Mesenchymal stem cell (in vitro differentiated cells and primary cell): ENCODE data around the gene MIS18A.

Experiments
- DNase-seq: peaks from one replicate; pipeline ENCODE4 v3.0.0-alpha.2; 2013
- H2AFZ ChIP-seq: one replicate; pipeline ENCODE4 v1.6.1; 2013; ENCODE audit warnings: low read depth, mild to moderate bottlenecking, control low read depth, inconsistent platforms, low read length, moderate library complexity
- H2AK5ac ChIP-seq: 2 replicates; pipeline ENCODE4 v1.6.1; 2013; ENCODE audit warnings: low read length, moderate library complexity, mild to moderate bottlenecking, inconsistent platforms; ENCODE audit not compliant: severe bottlenecking
- H2BK120ac ChIP-seq: one replicate; pipeline ENCODE4 v1.6.1; 2013; ENCODE audit warnings: low read depth, mild to moderate bottlenecking, inconsistent platforms, low read length, moderate library complexity
- H2BK12ac ChIP-seq, 2 experiments: one replicate each; pipeline ENCODE4 v1.6.1; 2013; ENCODE audit warnings: inconsistent platforms in 2 of 2, low read length in 2 of 2, mild to moderate bottlenecking in 2 of 2, moderate library complexity in 2 of 2, control low read depth in 1 of 2
- H2BK15ac ChIP-seq: one replicate; pipeline ENCODE4 v1.6.1; 2013; ENCODE audit warnings: mild to moderate bottlenecking, low read depth, inconsistent platforms; ENCODE audit not compliant: poor library complexity, severe bottlenecking
- H2BK5ac ChIP-seq: 2 replicates; pipeline ENCODE4 v1.6.1; 2013; ENCODE audit warnings: low read depth, mild to moderate bottlenecking, low read length, control low read depth, inconsistent platforms; ENCODE audit not compliant: poor library complexity, severe bottlenecking
- H3K14ac ChIP-seq, 2 experiments: one replicate each; pipeline ENCODE4 v1.6.1; 2013; ENCODE audit warnings: inconsistent platforms in 2 of 2, low read length in 2 of 2, control low read depth in 1 of 2, mild to moderate bottlenecking in 1 of 2, moderate library complexity in 1 of 2
- H3K18ac ChIP-seq, 2 experiments: one replicate each; pipeline ENCODE4 v1.6.1; 2013; ENCODE audit warnings: inconsistent platforms in 2 of 2, low read length in 2 of 2, control low read depth in 1 of 2, low read depth in 1 of 2, mild to moderate bottlenecking in 1 of 2
- H3K23ac ChIP-seq, 2 experiments: one replicate each; pipeline ENCODE4 v1.6.1; 2013; ENCODE audit warnings: inconsistent platforms in 2 of 2, low read length in 2 of 2, mild to moderate bottlenecking in 2 of 2, moderate library complexity in 2 of 2, control low read depth in 1 of 2
- H3K27ac ChIP-seq: 2 replicates; pipeline ENCODE4 v1.5.1; 2013; ENCODE audit warnings: mild to moderate bottlenecking, moderate library complexity, low read length, control low read depth, inconsistent platforms; ENCODE audit not compliant: poor library complexity, severe bottlenecking
- H3K27me3 ChIP-seq, 2 experiments: 2 replicates each; pipeline versions ENCODE4 v1.6.1 to v1.7.0; 2013; ENCODE audit warnings: low read length in 2 of 2, mild to moderate bottlenecking in 2 of 2, moderate library complexity in 2 of 2, control low read depth in 1 of 2, inconsistent platforms in 1 of 2; ENCODE audit not compliant: control insufficient read depth in 1 of 2, insufficient read depth in 1 of 2
- H3K36me3 ChIP-seq, 2 experiments: 2 replicates each; pipeline versions ENCODE4 v1.6.1 to v1.7.0; 2013; ENCODE audit warnings: low read length in 2 of 2, control low read depth in 1 of 2, inconsistent platforms in 1 of 2, low read depth in 1 of 2, mild to moderate bottlenecking in 1 of 2; ENCODE audit not compliant: insufficient read depth in 2 of 2, control insufficient read depth in 1 of 2
- H3K4ac ChIP-seq, 2 experiments: one replicate each; pipeline ENCODE4 v1.6.1; 2013; ENCODE audit warnings: inconsistent platforms in 2 of 2, low read length in 2 of 2, mild to moderate bottlenecking in 2 of 2, moderate library complexity in 2 of 2, control low read depth in 1 of 2, low read depth in 1 of 2
- H3K4me1 ChIP-seq: 2 replicates; pipeline ENCODE4 v1.6.1; 2013; ENCODE audit warnings: low read depth, low read length, control low read depth; ENCODE audit not compliant: control insufficient read depth, insufficient read depth
- H3K4me2 ChIP-seq: 2 replicates; pipeline ENCODE4 v1.6.1; 2013; ENCODE audit warnings: low read length, mild to moderate bottlenecking, inconsistent platforms; ENCODE audit not compliant: poor library complexity, severe bottlenecking
- H3K4me3 ChIP-seq, 2 experiments: 2 replicates each; pipeline versions ENCODE4 v1.5.1 to v1.7.0; 2013; ENCODE audit warnings: low read length in 2 of 2, mild to moderate bottlenecking in 2 of 2, control low read depth in 1 of 2, low read depth in 1 of 2; ENCODE audit not compliant: insufficient read depth in 1 of 2
- H3K79me1 ChIP-seq: replicated peaks from 2 replicates; pipeline ENCODE4 v1.6.1; 2013; ENCODE audit warnings: mild to moderate bottlenecking, control low read depth, low read length, inconsistent platforms; ENCODE audit not compliant: poor library complexity, severe bottlenecking
- H3K9ac ChIP-seq: 2 replicates; pipeline ENCODE4 v1.7.0; 2013; ENCODE audit warnings: mild to moderate bottlenecking, low read length, moderate library complexity
- H3K9me3 ChIP-seq: 2 replicates; pipeline ENCODE4 v1.7.0; 2013; ENCODE audit warnings: mild to moderate bottlenecking, low read length; ENCODE audit not compliant: control insufficient read depth
- H4K8ac ChIP-seq: one replicate; pipeline ENCODE4 v1.6.1; 2013; ENCODE audit warnings: inconsistent platforms, mild to moderate bottlenecking, low read length, moderate library complexity
- H4K91ac ChIP-seq: one replicate; pipeline ENCODE4 v1.6.1; 2013; ENCODE audit warnings: mild to moderate bottlenecking, low read length, inconsistent platforms
- WGBS: methylation state at CpG from one replicate; pipeline ENCODE4 v1.1.7; 2013; ENCODE audit warnings: mixed read lengths; 5-methylcytosine and 5-hydroxymethylcytosine counted together

Gene MIS18A

DNA sequence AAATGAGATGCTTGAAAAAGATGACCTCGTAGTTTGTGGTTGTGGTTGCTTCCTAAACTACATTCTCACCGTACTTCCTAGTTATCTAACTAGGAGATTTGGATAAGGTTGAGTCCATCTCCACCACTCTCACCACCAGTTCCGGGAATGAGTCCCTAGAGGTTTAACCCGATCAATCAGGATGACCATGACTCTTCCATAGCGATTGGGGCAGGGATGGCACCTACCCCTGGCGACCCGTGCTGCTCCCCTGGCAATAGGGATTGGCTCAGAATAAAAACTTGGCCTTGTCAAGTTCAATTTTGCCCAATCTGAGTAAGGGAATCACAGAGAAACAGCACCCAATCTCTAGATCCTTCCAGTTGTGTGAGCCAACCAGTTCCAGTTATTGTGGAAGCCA is 2.7 kb upstream of the MIS18A start:
- Histone ChIP-seq H2BK12ac (no peak overlapping the region), H3K18ac (no peak overlapping the region), H3K4ac (no peak overlapping the region), H2AFZ (no peak overlapping the region), H2AK5ac (no peak overlapping the region), H3K23ac (no peak overlapping the region), H2BK5ac (no peak overlapping the region), H3K27ac (no peak overlapping the region), H3K9ac (no peak overlapping the region), H3K14ac (no peak overlapping the region), H3K27me3 (no peaks in the 10 kb centered on the region), H2BK120ac (no peak overlapping the region), H2BK15ac (no peak overlapping the region), H4K91ac (no peak overlapping the region), H4K8ac (peak overlapping the region; percentile 37), H3K36me3 (peaks cover 13 to 26% of the 10 kb centered on the region in 2 experiments), H3K4me3 (no peak overlapping the region), H3K79me1 (peaks cover 25% of the 10 kb centered on the region), H3K4me1 (peaks cover 9% of the 10 kb centered on the region), H3K9me3 (peaks cover 5% of the 10 kb centered on the region), H3K4me2 (no peak overlapping the region)
- WGBS = 95% methylated on average over 7 of the region's 7 CpGs
- DNase-seq = no peak

DNA sequence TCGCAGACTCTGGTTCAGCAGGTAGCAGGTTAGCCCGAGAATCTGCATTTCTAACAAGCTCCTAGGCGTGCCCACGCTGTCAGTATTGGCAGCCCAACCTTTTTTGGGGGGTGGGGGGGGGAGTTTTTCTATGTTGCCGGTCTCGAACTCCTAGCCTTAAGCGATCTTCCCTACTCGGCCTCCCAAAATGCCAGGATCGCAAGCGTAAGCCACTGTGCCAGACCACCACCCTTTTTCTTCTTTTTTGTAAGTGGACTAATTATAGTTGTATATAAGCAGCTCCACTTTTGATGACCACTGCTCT is 480 bp upstream of the MIS18A start:
- Histone ChIP-seq H3K9ac (peak overlapping the region; percentile 98), H3K4ac (peak overlapping the region; percentile 80 to 90), H3K27ac (peak overlapping the region; percentile 26), H3K36me3 (peaks cover 13 to 31% of the 10 kb centered on the region in 2 experiments), H3K27me3 (no peaks in the 10 kb centered on the region), H2BK120ac (no peak overlapping the region), H3K23ac (no peak overlapping the region), H3K79me1 (peaks cover 28% of the 10 kb centered on the region), H2BK15ac (no peak overlapping the region), H2AFZ (peak overlapping the region; percentile 95), H3K4me2 (peak overlapping the region; percentile 93), H3K4me3 (peak overlapping the region; percentile 64 to 99), H2BK5ac (no peak overlapping the region), H3K9me3 (no peaks in the 10 kb centered on the region), H3K4me1 (peaks cover 9% of the 10 kb centered on the region), H2AK5ac (peak overlapping the region; percentile 26), H4K8ac (peak overlapping the region; percentile 70), H3K18ac (peak overlapping the region; percentile 81 to 88), H3K14ac (peak overlapping the region in 1 of 2 experiments; percentile 86), H4K91ac (no peak overlapping the region), H2BK12ac (no peak overlapping the region)
- WGBS = 0% methylated on average over 4 of the region's 10 CpGs
- DNase-seq = no peak

DNA sequence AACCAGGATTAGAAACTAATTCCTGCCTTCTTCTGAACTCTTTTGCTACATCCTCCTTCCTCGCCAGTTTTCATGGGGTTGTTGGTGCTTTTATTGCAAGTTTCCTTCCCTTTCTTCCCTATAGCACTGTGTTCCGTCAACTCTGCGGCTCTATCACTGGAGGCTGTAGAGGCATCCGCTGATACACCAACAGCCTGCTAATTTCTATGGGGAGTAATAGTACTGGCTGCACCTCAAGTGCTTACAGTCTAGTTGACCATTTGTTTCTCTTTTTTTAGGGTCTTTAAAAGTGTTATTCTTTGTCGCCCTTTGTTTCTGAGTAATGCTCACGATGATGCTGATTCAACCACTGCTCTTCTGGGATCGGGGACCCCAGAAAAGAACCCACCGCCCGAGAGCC is 746 bp downstream of the MIS18A start:
- Histone ChIP-seq H3K9ac (peak overlapping the region; percentile 98), H2BK120ac (no peak overlapping the region), H2AK5ac (no peak overlapping the region), H2BK12ac (no peak overlapping the region), H3K14ac (no peak overlapping the region), H3K79me1 (peaks cover 30% of the 10 kb centered on the region), H3K4me1 (peaks cover 9% of the 10 kb centered on the region), H3K27me3 (no peaks in the 10 kb centered on the region), H4K8ac (no peak overlapping the region), H3K9me3 (no peaks in the 10 kb centered on the region), H2BK5ac (no peak overlapping the region), H3K4ac (no peak overlapping the region), H3K36me3 (peaks cover 6 to 29% of the 10 kb centered on the region in 2 experiments), H3K18ac (no peak overlapping the region), H3K27ac (no peak overlapping the region), H4K91ac (no peak overlapping the region), H3K23ac (no peak overlapping the region), H2AFZ (no peak overlapping the region), H3K4me2 (peak overlapping the region; percentile 98), H3K4me3 (peak overlapping the region; percentile 84 to 99), H2BK15ac (no peak overlapping the region)
- DNase-seq = peak; percentile 30
- 5% methylated on average over 7 of the region's 9 CpGs for WGBS

DNA sequence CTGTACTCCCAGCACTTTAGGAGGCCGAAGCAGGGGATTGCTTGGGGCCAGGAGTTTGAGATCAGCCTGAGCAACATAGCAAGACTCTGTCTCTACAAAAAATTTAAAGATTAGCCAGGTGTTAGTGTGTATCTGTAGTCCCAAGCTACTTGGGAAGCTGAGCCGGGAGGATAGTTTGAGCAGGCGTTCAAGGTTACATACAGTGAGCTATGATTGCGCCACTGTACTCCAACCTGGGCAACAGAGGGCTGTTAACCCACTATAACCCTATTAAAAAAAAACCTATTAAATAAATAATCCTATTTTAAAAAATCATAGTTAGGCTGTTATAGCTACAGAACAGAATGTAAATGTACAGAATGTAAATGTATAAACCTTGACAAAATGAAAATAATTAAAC is 2.2 kb downstream of the MIS18A start:
- no peak overlapping the region for H2BK12ac ChIP-seq
- H2BK15ac ChIP-seq = no peak overlapping the region
- H3K36me3 ChIP-seq = peaks cover 0 to 29% of the 10 kb centered on the region in 2 experiments
- no peak overlapping the region for H2BK120ac ChIP-seq
- no peak overlapping the region for H2BK5ac ChIP-seq
- 80% methylated on average over 1 of the region's 4 CpGs for WGBS
- H3K79me1 ChIP-seq = peaks cover 33% of the 10 kb centered on the region
- peaks cover 9% of the 10 kb centered on the region for H3K4me1 ChIP-seq
- H3K9ac ChIP-seq = no peak overlapping the region
- no peaks in the 10 kb centered on the region for H3K27me3 ChIP-seq
- no peak overlapping the region for H2AK5ac ChIP-seq
- no peak overlapping the region for H3K4me3 ChIP-seq
- H3K4ac ChIP-seq = no peak overlapping the region
- no peak overlapping the region for H3K27ac ChIP-seq
- H3K23ac ChIP-seq = no peak overlapping the region
- H3K4me2 ChIP-seq = no peak overlapping the region
- no peaks in the 10 kb centered on the region for H3K9me3 ChIP-seq
- DNase-seq = no peak
- H4K8ac ChIP-seq = no peak overlapping the region
- H2AFZ ChIP-seq = no peak overlapping the region
- no peak overlapping the region for H4K91ac ChIP-seq
- no peak overlapping the region for H3K14ac ChIP-seq
- no peak overlapping the region for H3K18ac ChIP-seq
